Measurements from ENCODE around the gene FLT4. TPM values are rescaled to one million over a fixed set of nuclear protein-coding genes. Genes with fewer than 3 reads are reported as not detected.

The FLT4 gene
- total and polyA plus RNA-seq, 4 donors: 12.6 to 42.1 (median 25.3) TPM

DNA sequence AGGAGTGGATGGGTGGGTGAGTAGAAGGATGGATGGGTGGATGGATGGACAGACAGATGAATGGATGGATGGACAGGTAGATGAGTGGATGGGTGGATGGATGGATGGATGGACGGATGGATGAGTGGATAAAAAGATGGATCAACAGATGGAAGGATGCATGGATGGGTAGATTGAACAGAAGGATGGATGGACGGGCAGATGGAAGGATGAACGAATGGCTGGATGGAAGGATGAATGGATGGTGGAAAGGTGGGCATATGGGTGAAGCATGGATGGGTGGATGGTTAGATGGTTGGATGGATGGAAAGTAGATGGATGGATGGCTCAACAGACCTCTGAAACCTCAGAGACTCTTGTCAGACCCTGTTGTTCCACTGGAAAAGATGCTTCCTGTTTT, 10.1 kb downstream of the FLT4 start:
- ATAC-seq (ENCODE audit: insufficient read depth, low FRiP score): no peak
- Histone ChIP-seq H3K9ac (ENCODE audit: insufficient read depth in 1 of 2, low read length in 2 of 2) (no peak overlapping the region), H3K27me3 (ENCODE audit: control insufficient read depth in 3 of 3, insufficient read depth in 3 of 3, low read length in 2 of 3) (peaks cover 0 to 4% (median 0%) of the 10 kb centered on the region in 3 donors), H3K9me3 (ENCODE audit: control insufficient read depth in 4 of 4, insufficient read depth in 3 of 4, low read length in 3 of 4) (no peaks in the 10 kb centered on the region), H3K27ac (ENCODE audit: low read depth in 1 of 2, low read length in 1 of 2) (no peak overlapping the region), H3K4me1 (ENCODE audit: control insufficient read depth in 5 of 5, insufficient read depth in 5 of 5, low read length in 5 of 5) (peaks cover 0 to 19% (median 0%) of the 10 kb centered on the region in 5 donors), H3K36me3 (ENCODE audit: control insufficient read depth in 4 of 4, insufficient read depth in 4 of 4, low read length in 4 of 4) (no peaks in the 10 kb centered on the region), H3K4me3 (no peak overlapping the region)
- TF ChIP-seq CTCF (IDR thresholded peaks at IDR 0.05; ENCODE audit: control extremely low read depth, extremely low read depth): no peak
- 64 to 67% methylated on average over 3 of the region's 3 CpGs for WGBS, 2 donors
- DNase-seq: no peak

DNA sequence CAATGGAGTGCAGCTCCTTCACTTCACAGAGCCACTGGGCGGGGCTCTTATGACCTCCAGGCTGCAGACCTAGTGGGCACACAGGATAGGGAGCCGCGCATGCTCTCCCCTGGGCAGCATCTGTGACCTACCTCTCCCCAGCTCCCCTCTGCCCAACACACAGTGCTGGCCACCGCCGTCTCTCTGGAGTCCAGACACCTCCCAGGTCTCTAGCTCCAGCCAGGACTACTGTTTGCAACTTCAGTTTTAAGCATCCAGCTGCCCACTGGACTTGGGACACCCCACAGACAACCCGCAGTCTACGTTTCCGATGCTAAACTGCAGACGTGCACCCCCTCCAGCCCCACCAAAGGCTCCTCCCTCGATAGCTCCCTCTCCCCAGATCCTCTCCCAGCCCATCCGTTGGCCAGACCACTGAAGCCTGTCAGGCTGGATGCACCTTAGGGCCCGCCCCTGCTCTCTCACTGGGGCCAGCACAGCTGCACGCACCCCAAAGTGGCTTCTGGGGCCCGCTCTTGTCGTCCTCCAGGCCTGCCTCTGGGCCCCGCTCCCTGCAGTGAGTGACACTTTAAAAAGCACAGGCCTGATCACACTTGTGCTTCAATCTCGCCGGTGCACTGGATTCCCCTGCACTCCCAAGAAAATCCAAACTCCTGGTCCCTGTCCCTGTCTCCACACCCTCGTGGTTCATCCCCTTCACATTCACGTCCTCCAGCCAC, 11.3 kb downstream of the FLT4 start:
- H3K9ac ChIP-seq (ENCODE audit: insufficient read depth in 1 of 2, low read length in 2 of 2): no peak overlapping the region
- no peaks in the 10 kb centered on the region for H3K9me3 ChIP-seq (ENCODE audit: control insufficient read depth in 4 of 4, insufficient read depth in 3 of 4, low read length in 3 of 4)
- no peaks in the 10 kb centered on the region for H3K27me3 ChIP-seq (ENCODE audit: control insufficient read depth in 3 of 3, insufficient read depth in 3 of 3, low read length in 2 of 3)
- ATAC-seq (ENCODE audit: insufficient read depth, low FRiP score): no peak
- 78 to 85% methylated on average over 20 of the region's 20 CpGs for WGBS, 2 donors
- H3K36me3 ChIP-seq (ENCODE audit: control insufficient read depth in 4 of 4, insufficient read depth in 4 of 4, low read length in 4 of 4): no peaks in the 10 kb centered on the region
- H3K4me3 ChIP-seq: no peak overlapping the region
- DNase-seq: no peak
- peaks cover 0 to 19% (median 0%) of the 10 kb centered on the region in 5 donors for H3K4me1 ChIP-seq (ENCODE audit: control insufficient read depth in 5 of 5, insufficient read depth in 5 of 5, low read length in 5 of 5)
- no peak for TF ChIP-seq CTCF (IDR thresholded peaks at IDR 0.05; ENCODE audit: control extremely low read depth, extremely low read depth)
- H3K27ac ChIP-seq (ENCODE audit: low read depth in 1 of 2, low read length in 1 of 2): no peak overlapping the region

- WGBS, 2 donors: 70 to 77% methylated on average over 18 of the region's 18 CpGs
- no peak overlapping the region for H3K4me3 ChIP-seq
- H3K4me1 ChIP-seq (ENCODE audit: control insufficient read depth in 5 of 5, insufficient read depth in 5 of 5, low read length in 5 of 5): peaks cover 0 to 25% (median 0%) of the 10 kb centered on the region in 5 donors
- no peaks in the 10 kb centered on the region for H3K36me3 ChIP-seq (ENCODE audit: control insufficient read depth in 4 of 4, insufficient read depth in 4 of 4, low read length in 4 of 4)
- ATAC-seq (ENCODE audit: insufficient read depth, low FRiP score) (no peak), DNase-seq (peak in 1 of 3 donors; percentile 25)
- no peak overlapping the region for H3K9ac ChIP-seq (ENCODE audit: insufficient read depth in 1 of 2, low read length in 2 of 2)
- no peaks in the 10 kb centered on the region for H3K27me3 ChIP-seq (ENCODE audit: control insufficient read depth in 3 of 3, insufficient read depth in 3 of 3, low read length in 2 of 3)
- TF ChIP-seq CTCF (IDR thresholded peaks at IDR 0.05; ENCODE audit: control extremely low read depth, extremely low read depth): no peak
- no peak overlapping the region for H3K27ac ChIP-seq (ENCODE audit: low read depth in 1 of 2, low read length in 1 of 2)
- H3K9me3 ChIP-seq (ENCODE audit: control insufficient read depth in 4 of 4, insufficient read depth in 3 of 4, low read length in 3 of 4): no peaks in the 10 kb centered on the region
Measured at GRCh38 chr5:180636403-180637075, 12.9 kb downstream of the FLT4 start.
